Left ventricle myocardium superior (tissue), 1 donor: ENCODE results near the gene GBP5. TPM values are rescaled to one million over a fixed set of nuclear protein-coding genes. Genes with fewer than 3 reads are reported as not detected.

Source experiments
- ATAC-seq: fragments of 200-7000 bp; cut with Tn5 transposase; one replicate; pipeline ENCODE4 v1.9.1; 2020; ENCODE audit warnings: mild to moderate bottlenecking, moderate library complexity
- DNase-seq: peaks from one replicate; pipeline ENCODE4 v3.0.0-alpha.2; 2020
- intact Hi-C: fragments of 100-400 bp; cut with micrococcal nuclease; formaldehyde crosslinking; loops from one replicate; pipeline ENCODE4 v1.11.0; 2022
- total RNA-seq: library from RNA; stranded (reverse); fragmentation: NEBNext Ultra II Directional; extraction: Animal tissue kit (Norgen Biotek cat#: 25700); gene quantifications from one replicate; pipeline ENCODE4 v1.2.1, GENCODE V29; 2021
- donor health status: DM: no; HTN: yes; CAD: no; lungs with severe emphysema.

The GBP5 gene
- total RNA-seq, 1 donor from 2014 or later, result 0.99 TPM

DNA sequence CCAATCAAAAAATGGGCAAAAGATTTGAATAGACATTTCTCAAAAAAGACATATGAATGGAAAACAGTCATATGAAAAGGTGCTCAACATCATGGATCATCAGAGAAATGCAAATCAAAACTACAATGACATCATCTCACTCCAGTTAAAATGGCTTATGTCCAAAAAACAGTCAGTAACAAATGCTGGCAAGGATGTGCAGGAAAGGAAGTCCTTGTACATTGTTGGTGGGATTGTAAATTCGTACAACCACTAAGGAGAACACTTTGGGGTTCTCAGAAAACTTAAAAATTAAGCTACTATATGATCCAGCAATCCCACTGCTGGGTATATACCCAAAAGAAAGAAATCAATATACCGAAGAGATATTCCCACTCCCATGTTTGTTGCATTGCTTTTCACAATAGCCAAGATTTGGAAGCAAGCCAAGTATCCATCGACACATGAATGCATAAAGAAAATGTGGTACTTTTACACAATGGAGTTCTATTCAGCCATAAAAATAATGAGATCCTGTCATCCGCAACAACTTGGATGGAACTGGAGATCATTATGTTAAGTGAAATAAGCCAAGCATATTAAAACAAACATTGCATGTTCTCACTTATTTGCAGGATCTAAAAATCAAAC, 17.9 kb downstream of the GBP5 start:
- ATAC-seq (no peak), DNase-seq (no peak)
- intact Hi-C loops, result no loop called here

DNA sequence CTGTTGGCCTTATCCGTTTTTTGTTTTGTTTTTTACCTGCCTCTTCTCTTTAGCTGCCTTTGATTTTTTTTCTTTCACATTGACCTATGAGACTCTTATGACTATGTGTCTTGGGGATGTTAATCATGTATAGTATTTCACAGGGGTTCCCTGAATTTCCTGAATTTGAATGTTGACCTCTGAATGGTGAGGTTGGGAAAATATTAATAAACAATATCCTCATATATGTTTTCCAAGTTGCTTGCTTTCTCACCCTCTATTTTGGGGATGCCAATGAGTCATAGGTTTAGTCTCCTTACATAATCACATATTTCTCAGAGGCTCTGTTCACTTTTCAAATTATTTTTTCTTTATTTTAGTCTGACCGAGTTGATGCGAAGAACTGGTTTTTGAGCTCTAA, 29.6 kb downstream of the GBP5 start:
- intact Hi-C loops, result no loop called here
- DNase-seq (no peak), ATAC-seq (no peak)

Other genes with a start within 250 kb of the GBP5 start
- gene GBP3, start 250.0 kb downstream of the GBP5 start, total RNA-seq, result 7.4 TPM
- gene GBP1, start 207.7 kb downstream of the GBP5 start, total RNA-seq, result 6.1 TPM
- 12.2 TPM for gene GBP2, start 146.7 kb downstream of the GBP5 start, total RNA-seq
- gene GBP7, start 96.9 kb downstream of the GBP5 start, total RNA-seq, result not detected
- gene GBP4, start 73.9 kb downstream of the GBP5 start, total RNA-seq, result 8.8 TPM
- not detected for gene GBP6, start 91.2 kb upstream of the GBP5 start, total RNA-seq